Fibroblast of lung (primary cell): ENCODE measurements around the gene MRPL45. TPM values are rescaled to one million over a fixed set of nuclear protein-coding genes. Genes with fewer than 3 reads are reported as not detected.

Experiments
- DNase-seq, 2 donors: peaks; one replicate each; pipeline versions ENCODE4 v3.0.0 to v3.0.0-alpha.2; 2010; ENCODE audit warnings: low read depth in 2 of 2
- H2AFZ ChIP-seq: 2 replicates; pipeline ENCODE4 v1.5.1; 2012; ENCODE audit warnings: low read length, control low read depth, inconsistent platforms
- H3K27ac ChIP-seq: 2 replicates; pipeline ENCODE4 v1.5.1; 2011; ENCODE audit warnings: low read length, control low read depth; ENCODE audit not compliant: insufficient read depth
- H3K27me3 ChIP-seq: 2 replicates; pipeline ENCODE4 v1.5.1; 2011; ENCODE audit warnings: mild to moderate bottlenecking, low read length; ENCODE audit not compliant: control insufficient read depth, insufficient read depth
- H3K36me3 ChIP-seq: 2 replicates; pipeline ENCODE4 v1.5.1; 2011; ENCODE audit warnings: low read length; ENCODE audit not compliant: control insufficient read depth, insufficient read depth
- H3K4me1 ChIP-seq: 2 replicates; pipeline ENCODE4 v1.5.1; 2011; ENCODE audit warnings: low read length; ENCODE audit not compliant: control insufficient read depth, insufficient read depth; ENCODE audit errors: extremely low read depth
- H3K4me2 ChIP-seq: 2 replicates; pipeline ENCODE4 v1.5.1; 2011; ENCODE audit warnings: low read length, control low read depth; ENCODE audit not compliant: insufficient read depth; ENCODE audit errors: extremely low read depth
- H3K4me3 ChIP-seq, 4 experiments: fragments of 200-600 bp in 1 of 4; sonication (generic) in 1 of 4; replicated peaks in 1 of 4; 2 replicates each; pipeline ENCODE4 v1.5.1; 2011 to 2016; ENCODE audit warnings: low read length in 4 of 4, low read depth in 3 of 4, mild to moderate bottlenecking in 3 of 4, control low read depth in 2 of 4, inconsistent platforms in 1 of 4, mixed read lengths in 1 of 4; ENCODE audit not compliant: insufficient read depth in 1 of 4; ENCODE audit errors: control extremely low read depth in 1 of 4
- H3K79me2 ChIP-seq: 2 replicates; pipeline ENCODE4 v1.5.1; 2012; ENCODE audit warnings: mild to moderate bottlenecking, low read length, inconsistent platforms; ENCODE audit not compliant: control insufficient read depth, insufficient read depth
- H3K9ac ChIP-seq: 2 replicates; pipeline ENCODE4 v1.5.1; 2011; ENCODE audit warnings: mild to moderate bottlenecking, low read length, control low read depth; ENCODE audit not compliant: insufficient read depth
- H3K9me3 ChIP-seq: 2 replicates; pipeline ENCODE4 v1.5.1; 2012; ENCODE audit warnings: low read depth, low read length; ENCODE audit not compliant: control insufficient read depth, insufficient read depth
- H4K20me1 ChIP-seq: 2 replicates; pipeline ENCODE4 v1.5.1; 2011; ENCODE audit warnings: low read length; ENCODE audit not compliant: control insufficient read depth, insufficient read depth; ENCODE audit errors: extremely low read depth
- CTCF ChIP-seq, 2 donors: IDR thresholded peaks in 1 of 2; conservative IDR thresholded peaks in 1 of 2; 1 replicate in 1 of 2; 2 replicates in 1 of 2; pipeline ENCODE4 v1.5.1; 2011 to 2012; ENCODE audit warnings: low read length in 2 of 2, control low read depth in 1 of 2, inconsistent platforms in 1 of 2, low read depth in 1 of 2, mild to moderate bottlenecking in 1 of 2
- EZH2 ChIP-seq: IDR thresholded peaks from 2 replicates; pipeline ENCODE4 v1.5.1; 2012; ENCODE audit warnings: low read length, control low read depth, mild to moderate bottlenecking; ENCODE audit errors: missing control alignments
- polyA plus RNA-seq, 2 donors: library from polyadenylated mRNA; depleted of rRNA in 1 of 2; stranded (reverse) in 1 of 2; unstranded in 1 of 2; fragments of >200 nt; gene quantifications; 2 replicates each; pipeline ENCODE4 v1.2.1, GENCODE V29; 2011 to 2012; ENCODE audit warnings: missing spikeins in 1 of 2
- total RNA-seq: library from RNA; depleted of rRNA; stranded (reverse); fragments of >200 nt; gene quantifications from 2 replicates; pipeline ENCODE4 v1.2.1, GENCODE V29; 2014

The MRPL45 gene
- total and polyA plus RNA-seq, 2 donors (not counting 1 experiment from before 2014, with no cell fraction given), result 34.7 to 56.1 TPM

GRCh38 chr17:38357486-38358123, 60.6 kb downstream of the MRPL45 start:
- Histone ChIP-seq H2AFZ (no peak overlapping the region), H3K27ac (no peak overlapping the region), H4K20me1 (peaks cover 4% of the 10 kb centered on the region), H3K4me2 (no peak overlapping the region), H3K4me1 (no peaks in the 10 kb centered on the region), H3K4me3 (no peak overlapping the region), H3K9ac (no peak overlapping the region), H3K27me3 (no peaks in the 10 kb centered on the region), H3K79me2 (peaks cover 21% of the 10 kb centered on the region), H3K9me3 (no peaks in the 10 kb centered on the region), H3K36me3 (no peaks in the 10 kb centered on the region)
- no peak for DNase-seq
- TF ChIP-seq EZH2 (no peak), CTCF (conservative IDR thresholded peaks at IDR 0.05 in 1 of 2, IDR thresholded peaks at IDR 0.05 in 1 of 2; ENCODE audit: low read depth in 1 of 2, low read length in 2 of 2) (no peak)

- Histone ChIP-seq H3K4me2 (no peak overlapping the region), H3K4me3 (no peak overlapping the region), H4K20me1 (peaks cover 4% of the 10 kb centered on the region), H3K9me3 (no peaks in the 10 kb centered on the region), H3K4me1 (no peaks in the 10 kb centered on the region), H3K36me3 (no peaks in the 10 kb centered on the region), H3K9ac (no peak overlapping the region), H3K27ac (no peak overlapping the region), H2AFZ (no peak overlapping the region), H3K27me3 (no peaks in the 10 kb centered on the region), H3K79me2 (peaks cover 13% of the 10 kb centered on the region)
- TF ChIP-seq EZH2, result no peak
- no peak for TF ChIP-seq CTCF (conservative IDR thresholded peaks at IDR 0.05 in 1 of 2, IDR thresholded peaks at IDR 0.05 in 1 of 2; ENCODE audit: low read depth in 1 of 2, low read length in 2 of 2)
- peak in 1 of 2 donors; percentile 40 for DNase-seq
Measured at GRCh38 chr17:38358586-38359513, 61.9 kb downstream of the MRPL45 start.

- H3K4me1 ChIP-seq, result no peaks in the 10 kb centered on the region
- H3K4me3 ChIP-seq, result no peak overlapping the region
- TF ChIP-seq EZH2, result no peak
- no peak for TF ChIP-seq CTCF (conservative IDR thresholded peaks at IDR 0.05 in 1 of 2, IDR thresholded peaks at IDR 0.05 in 1 of 2; ENCODE audit: low read depth in 1 of 2, low read length in 2 of 2)
- H3K79me2 ChIP-seq, result peaks cover 2% of the 10 kb centered on the region
- H4K20me1 ChIP-seq, result peaks cover 4% of the 10 kb centered on the region
- H3K9me3 ChIP-seq, result no peaks in the 10 kb centered on the region
- no peak overlapping the region for H3K4me2 ChIP-seq
- no peak overlapping the region for H3K27ac ChIP-seq
- no peak overlapping the region for H2AFZ ChIP-seq
- DNase-seq, result peak in 1 of 2 donors; percentile 32
- no peak overlapping the region for H3K9ac ChIP-seq
- H3K36me3 ChIP-seq, result no peaks in the 10 kb centered on the region
- no peaks in the 10 kb centered on the region for H3K27me3 ChIP-seq
Measured at GRCh38 chr17:38361694-38362465, 64.9 kb downstream of the MRPL45 start.
